Measurements from ENCODE around the gene AGPAT3. TPM values are rescaled to one million over a fixed set of nuclear protein-coding genes. Genes with fewer than 3 reads are reported as not detected.
"Not testable (repeated sequence)": the region's sequence is repeated elsewhere in the genome, so short reads cannot be mapped to it uniquely, and the experiment has no call there.

Gene AGPAT3
- total RNA-seq, 1 donor from 2014 or later: 34.9 TPM

DNA sequence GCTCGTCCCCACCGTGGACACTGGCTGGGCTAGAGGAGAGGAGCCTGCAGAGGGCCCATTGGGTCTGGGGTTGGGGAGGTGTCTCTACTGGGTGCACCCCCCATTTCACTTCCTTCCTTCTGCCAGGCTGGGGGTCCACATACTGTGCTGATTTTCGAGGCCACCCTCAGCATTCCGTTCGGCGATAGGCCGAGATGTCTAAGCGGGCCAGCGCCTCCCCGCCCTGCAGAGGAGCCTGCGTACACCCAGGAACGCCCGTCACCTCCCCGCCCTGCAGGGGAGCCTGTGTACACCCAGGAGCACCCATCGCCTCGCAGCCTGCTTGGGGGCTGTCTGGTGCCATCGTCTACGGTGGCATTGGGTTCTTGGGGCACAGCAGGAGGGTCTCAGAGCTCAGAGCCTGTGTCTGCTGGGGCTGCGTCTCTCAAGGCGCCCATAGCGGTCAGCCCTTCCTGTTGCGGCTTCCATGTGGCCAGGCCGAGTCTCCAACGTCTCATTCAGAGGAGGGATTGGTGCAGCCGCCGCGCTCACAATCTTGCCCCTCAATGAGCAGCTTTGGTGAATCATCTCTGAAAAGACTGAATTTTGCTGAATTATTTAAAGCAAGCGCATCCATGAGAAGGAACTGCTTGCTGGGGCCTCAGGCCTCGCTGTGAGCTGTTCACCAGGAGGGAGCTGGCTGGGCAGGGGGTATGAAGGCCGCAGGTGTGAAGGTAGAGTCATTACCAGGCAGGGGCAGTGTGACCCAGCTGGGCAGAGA is 30.7 kb upstream of the AGPAT3 start:
- DNase-seq: no peak

DNA sequence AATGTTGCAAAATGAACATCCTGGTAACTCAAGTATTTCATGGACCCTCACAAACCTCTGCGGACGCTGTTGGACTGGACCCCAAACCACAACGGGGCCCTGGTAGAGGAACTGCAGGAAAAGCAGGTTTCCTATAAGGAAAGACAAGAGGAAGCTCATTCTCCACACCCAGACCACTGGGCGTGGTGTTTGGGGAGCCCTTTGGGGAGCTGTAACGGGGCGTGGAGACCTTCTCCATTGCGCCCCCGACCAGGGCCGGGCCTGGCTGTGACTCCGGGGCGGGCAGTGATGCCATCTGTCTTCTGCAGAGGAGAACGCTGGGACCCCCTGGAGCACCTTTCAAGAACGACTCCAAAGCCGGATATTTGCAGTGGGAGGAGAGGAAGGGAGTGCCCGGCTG is 30.0 kb upstream of the AGPAT3 start:
- DNase-seq: no peak

DNA sequence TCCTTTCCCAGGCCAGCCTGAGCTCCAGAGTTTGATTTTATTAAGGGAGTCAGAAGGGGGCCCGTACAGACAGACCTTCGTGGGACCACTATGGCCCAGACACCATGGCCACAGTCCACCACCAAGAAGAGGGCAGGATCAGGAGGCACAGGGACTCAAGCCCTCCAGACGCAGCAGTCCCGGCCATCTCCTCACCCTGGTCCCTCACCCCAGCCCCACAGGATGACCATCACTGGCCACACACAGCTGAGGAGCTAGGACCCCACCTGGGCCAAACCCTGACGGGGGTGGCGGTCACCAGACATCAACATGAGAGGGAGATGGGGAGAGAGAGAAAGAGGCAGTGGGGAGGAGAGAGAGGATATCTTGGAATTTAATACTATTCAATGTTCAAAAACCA is 29.2 kb upstream of the AGPAT3 start:
- no peak for DNase-seq

DNA sequence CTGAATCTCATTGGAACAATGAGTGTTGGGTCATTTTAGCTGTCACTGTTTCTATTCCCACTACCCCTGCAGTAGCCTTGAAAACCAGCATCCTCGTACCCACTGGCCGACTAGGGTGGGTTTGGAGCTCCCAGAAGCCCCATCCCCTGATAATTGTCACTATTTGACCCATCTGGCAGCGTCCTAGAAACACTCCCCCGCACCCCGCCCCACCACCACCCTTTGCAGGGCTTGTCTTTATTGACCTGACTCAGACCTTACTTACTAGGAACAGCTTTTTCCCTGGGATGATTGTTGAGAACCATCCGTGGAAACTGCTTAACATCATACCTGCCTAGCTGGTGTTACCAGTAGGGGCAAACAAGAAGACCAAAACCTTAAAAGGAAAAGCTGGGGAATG is 28.4 kb upstream of the AGPAT3 start:
- DNase-seq: no peak

DNA sequence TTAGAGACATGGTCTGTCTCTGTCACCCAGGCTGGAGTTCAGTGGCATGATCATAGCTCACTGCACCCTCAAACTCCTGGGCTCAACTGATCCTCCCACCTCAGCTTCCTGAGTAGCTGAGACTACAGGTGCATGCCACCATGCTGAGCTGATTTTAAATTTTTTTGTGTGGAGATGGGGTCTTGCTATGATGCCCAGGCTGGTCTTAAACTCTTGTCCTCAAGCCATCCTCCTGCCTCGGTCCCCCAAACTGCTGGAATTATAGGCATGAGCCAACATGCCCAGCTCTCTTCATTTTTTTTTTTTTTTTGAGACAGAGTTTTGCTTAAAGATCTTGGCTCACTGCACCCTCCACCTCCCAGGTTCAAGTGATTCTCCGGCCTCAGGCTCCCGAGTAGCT is 24.8 kb upstream of the AGPAT3 start:
- DNase-seq: no peak

DNA sequence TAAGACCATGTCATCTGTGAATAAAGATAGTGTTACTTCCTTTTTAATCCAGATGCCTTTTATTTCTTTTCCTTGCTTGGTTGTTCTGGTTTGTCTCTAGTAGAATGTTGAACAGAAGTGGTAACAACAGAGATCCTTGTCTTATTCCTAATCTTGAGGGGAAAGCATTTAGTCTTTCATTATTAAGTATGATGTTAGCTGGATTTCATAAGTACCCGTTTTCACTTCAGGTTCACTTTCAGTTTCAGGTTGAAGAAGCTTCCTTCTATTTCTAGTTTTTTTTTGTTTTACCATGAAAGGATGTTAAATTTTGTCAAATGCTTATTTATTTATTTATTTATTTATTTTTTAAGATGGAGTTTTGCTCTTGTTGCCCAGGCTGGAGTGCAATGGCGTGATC is 22.3 kb upstream of the AGPAT3 start:
- no peak for DNase-seq

DNA sequence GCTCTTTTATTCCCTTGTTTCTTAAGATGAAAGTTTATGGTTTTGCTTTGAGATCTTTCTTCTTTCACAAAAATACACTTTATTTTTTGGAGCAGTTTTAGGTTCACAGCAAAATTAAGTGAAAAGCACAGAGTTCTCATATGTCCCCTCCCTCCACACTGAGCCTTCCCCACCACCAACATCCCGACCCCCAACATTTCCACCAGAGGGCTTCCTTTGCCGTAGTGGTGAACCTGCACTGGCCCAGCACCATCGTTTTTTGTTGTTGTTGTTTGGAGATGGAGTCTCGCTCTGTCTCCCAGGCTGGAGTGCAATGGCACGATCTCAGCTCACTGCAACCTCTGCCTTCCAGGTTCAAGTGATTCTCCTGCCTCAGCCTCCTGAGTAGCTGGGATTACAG is 20.1 kb upstream of the AGPAT3 start:
- not testable (repeated sequence) for DNase-seq

DNA sequence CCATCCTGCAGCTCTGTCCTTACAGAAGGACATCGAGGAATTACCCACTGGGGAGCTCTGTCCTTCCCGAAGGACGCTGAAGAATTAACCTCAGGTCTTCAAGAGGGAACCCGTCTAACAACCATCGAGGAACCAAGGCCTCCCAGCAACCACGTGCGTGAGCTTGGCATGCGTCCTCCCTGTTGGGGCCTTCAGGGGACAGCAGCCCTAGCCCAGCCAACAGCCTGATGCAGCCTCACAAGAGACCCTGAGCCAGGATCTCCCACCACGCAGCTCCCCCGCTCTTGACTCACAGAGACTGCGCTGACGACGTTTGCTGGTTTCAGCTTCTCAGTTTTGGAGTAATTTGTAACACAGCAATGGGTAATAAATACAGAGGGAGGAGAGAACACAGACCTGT is 19.6 kb upstream of the AGPAT3 start:
- DNase-seq: no peak

DNA sequence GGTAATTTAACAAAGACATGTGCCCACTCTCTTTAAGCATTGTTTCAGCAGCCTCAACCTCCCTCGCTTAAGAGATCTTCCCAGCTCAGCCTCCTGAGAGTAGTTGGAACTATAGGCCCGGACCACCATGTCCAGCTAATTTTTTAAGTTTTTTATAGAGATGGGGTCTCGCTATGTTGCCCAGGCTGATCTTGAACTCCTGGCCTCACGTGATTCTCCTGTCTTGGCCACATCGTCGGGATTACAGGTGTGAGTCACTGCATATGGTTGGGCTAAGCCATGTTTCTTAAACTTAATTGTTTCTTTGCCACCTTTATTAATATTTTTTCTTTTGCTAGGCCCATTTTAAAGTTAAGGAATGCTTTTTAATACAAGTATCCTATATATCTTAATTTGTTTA is 18.6 kb upstream of the AGPAT3 start:
- no peak for DNase-seq

DNA sequence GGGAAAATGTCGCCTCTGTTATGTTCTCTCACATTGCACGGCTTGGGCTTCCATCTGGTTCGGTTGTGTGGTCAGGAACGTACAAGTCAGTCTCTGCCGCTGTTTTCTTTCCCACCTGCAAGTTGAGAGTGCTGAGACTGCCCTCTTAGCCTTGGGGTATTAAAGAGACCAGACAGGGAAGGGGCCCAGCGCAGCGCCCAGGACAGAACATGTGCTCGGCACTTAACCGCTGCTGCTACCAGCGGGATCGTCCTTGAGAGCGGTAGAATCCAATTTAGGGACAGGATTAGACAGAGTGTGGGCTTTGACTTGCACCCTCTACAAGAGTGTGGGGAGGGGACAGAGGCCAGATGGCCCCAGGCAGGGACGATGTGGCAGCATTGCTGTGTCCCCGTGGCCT is 17.7 kb upstream of the AGPAT3 start:
- DNase-seq: no peak

DNA sequence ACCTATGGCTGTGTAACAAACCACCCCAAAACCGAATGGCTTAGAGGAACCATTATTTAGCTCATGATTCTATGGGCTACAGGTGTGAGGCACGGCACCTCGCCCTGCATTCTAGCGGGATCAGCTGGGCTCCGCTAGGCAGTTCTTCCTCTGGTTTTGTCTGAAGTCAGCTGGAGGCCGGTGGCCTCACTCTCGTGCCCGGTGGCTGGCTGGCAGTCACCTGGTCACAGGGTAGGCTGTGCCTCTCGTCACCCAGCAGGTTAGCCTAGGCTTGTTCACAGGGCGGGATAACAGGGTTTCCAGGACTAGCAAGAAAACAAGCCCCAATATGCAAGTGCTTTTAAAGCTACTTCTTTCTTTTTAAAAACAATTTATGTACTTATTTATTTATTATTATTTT is 16.3 kb upstream of the AGPAT3 start:
- DNase-seq: no peak

DNA sequence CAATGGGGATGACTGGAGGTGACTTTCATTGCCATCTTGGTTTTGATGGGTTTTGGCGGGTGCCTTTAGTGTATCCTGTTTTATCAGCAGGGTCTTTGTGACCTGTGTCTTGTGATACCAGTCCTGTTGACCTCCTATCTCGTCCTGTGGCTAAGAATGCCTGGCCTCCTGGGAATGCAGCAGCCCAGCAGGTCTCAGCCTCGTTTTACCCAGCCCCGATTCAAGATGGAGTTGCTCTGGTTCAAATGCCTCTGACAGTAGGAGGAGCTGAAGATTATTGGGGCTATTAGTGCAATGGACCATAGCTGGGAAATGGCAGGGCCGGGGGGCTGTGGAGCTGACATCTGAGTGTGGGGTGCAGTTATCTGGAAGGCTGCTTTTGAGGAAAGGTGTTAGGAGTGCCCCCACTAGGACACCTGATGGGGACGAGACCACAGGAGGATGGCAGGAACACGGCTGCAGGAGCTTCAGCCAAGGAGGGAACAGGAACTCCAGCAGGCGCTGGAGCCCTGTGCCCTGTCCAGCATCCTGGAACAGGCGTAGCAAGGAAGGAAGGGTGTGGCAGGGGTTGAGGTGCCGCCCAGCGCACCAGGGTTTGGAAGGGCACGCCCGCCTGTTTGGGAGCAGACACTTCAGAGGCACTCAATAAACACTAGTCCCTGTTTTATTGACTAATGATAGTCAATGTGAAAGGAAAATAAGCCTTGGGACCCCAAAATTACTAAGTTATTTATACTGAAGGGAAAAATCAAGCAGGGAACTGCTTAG is 15.3 kb upstream of the AGPAT3 start:
- no peak for DNase-seq

DNA sequence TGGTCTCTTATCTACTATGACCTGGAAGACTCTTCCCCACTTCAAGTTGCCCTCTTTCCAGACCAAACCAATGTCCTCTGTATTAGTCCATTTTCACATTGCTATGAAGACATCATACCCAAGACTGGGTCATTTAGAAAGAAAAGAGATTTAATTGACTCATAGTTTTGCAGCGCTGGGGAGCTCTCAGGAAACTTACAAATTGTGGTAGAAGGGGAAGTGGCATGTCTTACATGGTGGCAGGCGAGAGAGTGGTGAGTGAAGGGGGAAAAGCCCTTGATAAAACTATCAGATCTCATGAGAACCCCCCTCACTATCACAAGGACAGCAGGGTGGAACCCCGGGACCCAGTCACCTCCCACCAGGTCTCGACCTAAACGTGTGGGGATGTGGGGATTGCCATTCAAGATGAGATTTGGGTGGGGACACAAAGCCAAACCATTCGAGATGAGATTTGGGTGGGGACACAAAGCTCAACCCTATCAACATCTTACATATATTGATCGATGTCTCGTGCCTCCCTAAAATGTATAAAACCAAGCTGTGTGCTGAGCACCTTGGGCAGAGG is 14.2 kb upstream of the AGPAT3 start:
- DNase-seq: no peak

DNA sequence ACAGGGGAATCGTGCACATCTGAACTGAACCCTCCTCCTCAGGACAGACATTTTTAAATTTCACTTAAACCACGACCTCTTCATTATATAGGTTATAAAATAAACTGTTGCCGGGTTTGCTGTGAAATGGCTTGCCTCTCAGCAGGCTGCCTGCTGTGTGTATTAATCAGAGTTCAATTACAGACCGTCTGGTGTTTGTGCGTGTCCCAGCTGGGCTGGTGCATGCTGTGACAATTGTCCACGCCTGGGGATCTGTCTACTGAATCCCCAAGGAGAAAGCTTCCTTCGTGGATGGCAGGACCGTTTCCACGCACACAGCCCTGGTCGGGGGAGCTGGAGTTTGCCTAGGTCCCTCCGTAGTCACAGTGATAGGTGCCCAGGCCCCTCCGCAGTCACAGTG is 13.4 kb upstream of the AGPAT3 start:
- DNase-seq: no peak

DNA sequence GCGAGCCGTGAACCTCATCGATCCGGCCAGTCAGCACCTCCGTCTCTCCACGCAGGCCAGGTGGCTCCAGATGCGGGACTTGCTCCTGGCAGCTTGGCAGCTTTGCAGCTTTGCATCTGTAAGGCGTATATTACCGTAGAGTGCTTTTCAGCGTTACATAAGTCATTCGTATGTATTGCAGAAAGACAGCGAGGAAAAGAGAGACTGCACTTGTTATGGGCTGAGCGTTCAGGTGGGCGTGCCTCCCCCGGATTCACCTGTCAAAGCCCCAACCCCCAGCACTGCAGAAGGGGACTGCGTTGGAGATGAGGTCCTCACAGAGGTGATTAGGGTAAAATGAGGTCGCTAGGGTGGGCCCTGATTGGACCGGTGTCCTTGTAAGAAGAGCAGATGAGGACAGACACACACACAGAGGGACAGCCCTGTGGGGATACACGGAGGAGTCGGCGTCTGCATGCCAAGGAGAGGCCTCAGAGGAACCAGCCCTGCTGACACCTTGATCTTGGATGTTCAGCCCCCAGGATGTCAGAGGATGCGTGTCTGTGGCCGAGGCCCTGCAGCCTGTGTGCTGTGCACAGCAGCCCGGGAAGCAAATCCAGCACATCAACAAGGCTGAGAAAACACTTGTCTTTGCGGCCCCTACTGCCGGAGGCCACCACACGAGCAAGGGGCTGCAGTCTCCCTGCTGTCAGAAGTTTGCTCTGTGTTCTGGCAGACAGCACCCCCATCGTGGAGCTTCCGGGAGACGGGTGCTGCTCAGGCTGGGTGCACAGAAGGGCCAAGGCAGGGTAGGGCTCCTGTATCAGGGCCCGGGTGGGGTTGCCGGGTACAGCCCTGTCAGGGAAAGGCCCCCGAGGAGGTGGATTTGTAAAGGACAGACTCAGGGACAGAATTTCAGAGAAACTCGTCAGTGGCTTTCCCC is 10.9 kb upstream of the AGPAT3 start:
- DNase-seq: no peak

DNA sequence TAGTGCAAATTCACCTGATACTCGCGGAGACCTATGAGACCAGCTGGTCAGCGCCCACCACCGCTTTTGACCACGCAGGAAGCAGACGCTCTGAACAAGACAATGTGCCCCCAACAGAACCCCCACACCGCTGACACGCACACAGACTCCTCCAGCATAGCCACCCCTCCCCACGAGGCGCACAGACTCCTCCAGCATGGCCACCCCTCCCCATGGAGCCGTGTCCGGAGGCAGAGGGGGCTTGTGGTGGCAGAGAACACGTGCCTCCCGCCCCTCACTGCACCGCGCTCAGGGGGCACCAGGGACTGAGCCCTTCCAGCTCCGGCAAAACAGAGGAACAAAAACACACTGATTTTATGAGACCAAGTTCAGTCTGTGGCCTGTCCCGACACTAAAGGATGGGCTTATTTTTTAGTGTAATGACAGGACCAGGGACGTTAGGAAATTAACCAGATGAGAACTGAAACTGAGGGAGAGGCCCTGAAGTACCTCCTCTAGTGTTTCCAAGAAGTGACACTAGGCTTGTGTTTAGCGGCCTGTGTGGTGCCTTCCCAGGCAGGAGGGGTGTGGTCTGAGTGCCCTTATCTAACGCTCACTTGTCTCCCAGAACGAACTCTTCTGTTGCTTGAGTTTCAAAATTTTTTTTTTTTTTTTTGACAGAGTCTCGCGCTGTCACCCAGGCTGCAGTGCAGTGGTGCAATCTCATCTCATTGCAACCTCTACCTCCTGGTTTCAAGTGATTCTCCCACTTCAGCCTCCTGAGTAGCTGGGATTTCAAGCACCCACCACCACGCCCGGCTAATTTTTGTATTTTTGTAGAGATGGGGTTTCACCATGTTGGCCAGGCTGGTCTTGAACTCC is 10.0 kb upstream of the AGPAT3 start:
- no peak for DNase-seq

DNA sequence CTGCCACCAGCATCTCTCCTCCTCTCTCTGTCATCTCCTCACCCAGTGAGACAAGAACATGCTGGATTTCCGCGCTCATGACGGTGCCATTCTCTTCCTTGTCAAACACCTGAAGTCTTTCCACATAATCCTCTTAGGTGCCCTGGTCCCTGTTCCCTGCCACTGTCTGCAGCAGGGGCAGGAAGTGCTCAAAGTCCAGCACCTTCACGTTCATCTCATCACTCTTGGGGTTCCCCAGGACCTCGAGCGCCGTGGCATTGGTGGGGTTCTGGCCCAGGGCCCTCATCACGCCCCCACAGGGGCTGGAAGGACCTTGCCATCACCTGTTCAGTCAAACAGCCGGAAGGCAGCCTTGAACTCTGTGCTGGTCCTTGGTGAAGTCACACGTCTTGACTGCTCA is 9.1 kb upstream of the AGPAT3 start:
- no peak for DNase-seq

DNA sequence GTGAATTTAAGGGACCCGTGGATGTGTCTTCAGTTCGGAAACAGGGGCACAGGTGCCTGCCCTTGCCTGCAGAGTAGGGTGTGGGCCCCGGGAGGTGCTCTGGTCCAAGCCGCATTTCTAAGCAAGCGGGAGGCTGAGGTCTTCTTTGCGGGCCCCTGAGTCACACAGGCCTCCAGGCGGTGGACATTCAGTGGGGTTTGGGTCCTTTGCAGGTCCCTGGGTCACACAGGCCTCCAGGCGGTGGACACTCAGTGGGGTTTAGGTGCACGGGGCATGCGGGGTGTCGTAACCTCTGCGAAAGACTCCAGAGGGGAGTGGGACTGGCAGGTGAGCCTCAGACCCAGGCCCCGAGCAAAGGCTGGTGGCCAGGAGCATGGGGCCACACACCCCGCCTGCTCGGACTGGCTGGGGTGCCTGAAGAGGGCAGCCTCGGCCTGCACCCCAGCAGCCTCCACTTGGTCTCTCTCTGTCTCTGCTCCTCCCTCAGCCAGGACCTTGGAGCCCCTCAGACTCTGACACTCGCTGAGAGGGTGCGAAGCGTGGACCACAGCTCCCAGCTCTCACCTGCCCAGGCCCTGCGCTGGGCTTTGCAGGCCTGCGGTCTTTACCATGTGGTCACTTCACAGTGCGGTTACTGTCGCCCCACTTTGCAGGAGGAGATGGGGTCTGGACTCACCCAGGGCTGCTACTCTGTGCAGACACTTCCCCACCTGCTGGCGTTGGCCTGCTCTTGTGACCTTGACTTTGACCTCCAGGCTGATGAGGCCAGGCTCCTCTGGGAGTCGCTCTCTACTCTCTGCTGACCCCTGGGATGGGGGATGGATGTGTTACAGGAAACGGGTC is 6.0 kb upstream of the AGPAT3 start:
- DNase-seq: no peak

DNA sequence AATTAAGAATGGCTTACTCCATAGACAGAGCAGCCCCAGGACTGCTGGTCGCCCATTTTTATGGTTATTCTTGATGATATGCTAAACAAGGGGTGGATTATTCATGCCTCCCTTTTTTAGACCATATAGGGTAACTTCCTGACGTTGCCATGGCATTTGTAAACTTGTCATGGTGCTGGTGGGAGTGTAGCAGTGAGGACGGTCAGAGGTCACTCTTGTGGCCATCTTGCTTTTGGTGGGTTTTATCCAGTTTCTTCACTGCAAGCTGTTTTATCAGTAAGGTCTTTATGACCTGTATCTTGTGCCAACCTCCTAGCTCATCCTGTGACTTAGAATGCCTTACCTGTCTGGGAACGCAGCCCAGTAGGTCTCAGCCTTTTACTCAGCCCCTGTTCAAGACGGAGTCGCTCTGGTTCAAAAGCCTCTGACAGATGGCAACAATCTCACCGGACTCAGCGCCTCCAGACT is 5.2 kb upstream of the AGPAT3 start:
- DNase-seq: no peak

DNA sequence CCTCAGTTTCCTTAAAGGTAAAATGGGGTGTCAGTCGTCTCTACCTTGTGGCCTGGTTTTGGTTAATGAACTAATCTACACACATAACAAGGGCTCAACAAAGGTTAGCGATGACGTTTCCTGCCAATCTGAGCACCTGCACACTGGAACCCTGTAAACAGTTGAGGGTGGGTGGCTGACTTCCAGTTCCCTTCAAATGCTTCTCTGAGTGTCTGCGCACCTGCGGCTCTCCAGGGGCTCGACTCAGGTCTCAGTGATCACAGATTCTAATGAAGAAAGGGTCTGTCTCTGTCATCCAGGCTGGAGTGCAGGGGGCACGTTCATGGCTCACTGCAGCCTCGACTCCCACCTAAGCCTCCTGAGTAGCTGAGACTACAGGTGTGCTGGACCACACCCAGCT is 3.3 kb upstream of the AGPAT3 start:
- no peak for DNase-seq

All from occipital lobe (tissue), 2 donors.